ENCODE measurements around the gene OSGEP.

Gene OSGEP

GRCh38 chr14:20438664-20439063, 15.9 kb downstream of the OSGEP start:
- H3K36me3 ChIP-seq (ENCODE audit: control insufficient read depth in 1 of 2, insufficient read depth in 2 of 2, low read depth in 1 of 2, low read length in 2 of 2), result no peaks in the 10 kb centered on the region

GRCh38 chr14:20436363-20436755, 18.3 kb downstream of the OSGEP start:
- Histone ChIP-seq H3K36me3 (ENCODE audit: control insufficient read depth in 1 of 2, insufficient read depth in 2 of 2, low read depth in 1 of 2, low read length in 2 of 2) (no peaks in the 10 kb centered on the region), H3K4me3 (ENCODE audit: insufficient read depth in 1 of 2, low read depth in 1 of 2, low read length in 2 of 2) (no peak overlapping the region), H3K27ac (ENCODE audit: low read length, poor library complexity, severe bottlenecking) (no peak overlapping the region), H3K4me2 (ENCODE audit: low read length, poor library complexity, severe bottlenecking) (no peak overlapping the region), H3K9ac (ENCODE audit: low read length) (no peak overlapping the region), H2BK12ac (ENCODE audit: low read length in 2 of 2) (no peak overlapping the region), H2BK120ac (ENCODE audit: low read depth, low read length) (no peak overlapping the region), H3K18ac (ENCODE audit: low read depth in 1 of 2, low read length in 2 of 2) (no peak overlapping the region), H3K79me1 (replicated peaks; ENCODE audit: low read length, poor library complexity, severe bottlenecking) (no peaks in the 10 kb centered on the region), H2BK15ac (ENCODE audit: low read depth, poor library complexity, severe bottlenecking) (no peak overlapping the region), H2AK5ac (ENCODE audit: low read length, severe bottlenecking) (no peak overlapping the region), H4K91ac (ENCODE audit: low read length) (no peak overlapping the region), H3K27me3 (ENCODE audit: control insufficient read depth in 1 of 2, insufficient read depth in 1 of 2, low read length in 2 of 2) (peaks cover 0 to 17% of the 10 kb centered on the region in 2 experiments), H3K4me1 (ENCODE audit: control insufficient read depth, insufficient read depth, low read depth, low read length) (peaks cover 6% of the 10 kb centered on the region), H3K4ac (ENCODE audit: low read depth in 1 of 2, low read length in 2 of 2) (no peak overlapping the region), H3K9me3 (ENCODE audit: control insufficient read depth, low read length) (no peaks in the 10 kb centered on the region), H4K8ac (ENCODE audit: low read length) (no peak overlapping the region), H2AFZ (ENCODE audit: low read depth, low read length) (no peak overlapping the region), H3K23ac (ENCODE audit: low read length in 2 of 2) (no peak overlapping the region), H2BK5ac (ENCODE audit: low read depth, low read length, poor library complexity, severe bottlenecking) (no peak overlapping the region), H3K14ac (ENCODE audit: low read length in 2 of 2) (no peak overlapping the region)
- DNase-seq, result no peak
- 96% methylated on average over 2 of the region's 4 CpGs for WGBS

More at GRCh38 chr14:20438664-20439063, 15.9 kb downstream of the OSGEP start:
- H2BK15ac ChIP-seq (ENCODE audit: low read depth, poor library complexity, severe bottlenecking), result no peak overlapping the region
- no peak overlapping the region for H4K8ac ChIP-seq (ENCODE audit: low read length)
- H3K27me3 ChIP-seq (ENCODE audit: control insufficient read depth in 1 of 2, insufficient read depth in 1 of 2, low read length in 2 of 2), result peaks cover 0 to 17% of the 10 kb centered on the region in 2 experiments
- no peak overlapping the region for H3K23ac ChIP-seq (ENCODE audit: low read length in 2 of 2)
- H2AK5ac ChIP-seq (ENCODE audit: low read length, severe bottlenecking), result no peak overlapping the region
- H3K9ac ChIP-seq (ENCODE audit: low read length), result no peak overlapping the region
- H3K18ac ChIP-seq (ENCODE audit: low read depth in 1 of 2, low read length in 2 of 2), result no peak overlapping the region
- H3K27ac ChIP-seq (ENCODE audit: low read length, poor library complexity, severe bottlenecking), result no peak overlapping the region
- H2BK120ac ChIP-seq (ENCODE audit: low read depth, low read length), result no peak overlapping the region
- H3K9me3 ChIP-seq (ENCODE audit: control insufficient read depth, low read length), result no peaks in the 10 kb centered on the region
- H3K4me2 ChIP-seq (ENCODE audit: low read length, poor library complexity, severe bottlenecking), result no peak overlapping the region
- no peak overlapping the region for H3K4me3 ChIP-seq (ENCODE audit: insufficient read depth in 1 of 2, low read depth in 1 of 2, low read length in 2 of 2)
- DNase-seq, result no peak
- H3K4me1 ChIP-seq (ENCODE audit: control insufficient read depth, insufficient read depth, low read depth, low read length), result peaks cover 6% of the 10 kb centered on the region
- H2AFZ ChIP-seq (ENCODE audit: low read depth, low read length), result no peak overlapping the region
- no peak overlapping the region for H3K4ac ChIP-seq (ENCODE audit: low read depth in 1 of 2, low read length in 2 of 2)
- H2BK12ac ChIP-seq (ENCODE audit: low read length in 2 of 2), result no peak overlapping the region
- H2BK5ac ChIP-seq (ENCODE audit: low read depth, low read length, poor library complexity, severe bottlenecking), result no peak overlapping the region
- 88% methylated on average over 7 of the region's 7 CpGs for WGBS
- no peak overlapping the region for H4K91ac ChIP-seq (ENCODE audit: low read length)
- H3K79me1 ChIP-seq (replicated peaks; ENCODE audit: low read length, poor library complexity, severe bottlenecking), result no peaks in the 10 kb centered on the region
- H3K14ac ChIP-seq (ENCODE audit: low read length in 2 of 2), result no peak overlapping the region

GRCh38 chr14:20435582-20436362, 18.8 kb downstream of the OSGEP start, which contains the start of gene KLHL33:
TSS of gene KLHL33 (minus strand) at chr14:20436166. CDS start at chr14:20435811, 355 bp downstream.
- 80% methylated on average over 17 of the region's 17 CpGs for WGBS

GRCh38 chr14:20434701-20435581, 19.7 kb downstream of the OSGEP start:
- Histone ChIP-seq H2BK15ac (ENCODE audit: low read depth, poor library complexity, severe bottlenecking) (no peak overlapping the region), H3K14ac (ENCODE audit: low read length in 2 of 2) (no peak overlapping the region), H2BK5ac (ENCODE audit: low read depth, low read length, poor library complexity, severe bottlenecking) (no peak overlapping the region), H3K27ac (ENCODE audit: low read length, poor library complexity, severe bottlenecking) (no peak overlapping the region), H2AK5ac (ENCODE audit: low read length, severe bottlenecking) (no peak overlapping the region), H4K8ac (ENCODE audit: low read length) (no peak overlapping the region), H3K36me3 (ENCODE audit: control insufficient read depth in 1 of 2, insufficient read depth in 2 of 2, low read depth in 1 of 2, low read length in 2 of 2) (no peaks in the 10 kb centered on the region), H3K4me3 (ENCODE audit: insufficient read depth in 1 of 2, low read depth in 1 of 2, low read length in 2 of 2) (peak overlapping the region in 1 of 2 experiments; percentile 67), H3K4me2 (ENCODE audit: low read length, poor library complexity, severe bottlenecking) (no peak overlapping the region), H4K91ac (ENCODE audit: low read length) (no peak overlapping the region), H3K4ac (ENCODE audit: low read depth in 1 of 2, low read length in 2 of 2) (no peak overlapping the region), H3K23ac (ENCODE audit: low read length in 2 of 2) (no peak overlapping the region), H3K79me1 (replicated peaks; ENCODE audit: low read length, poor library complexity, severe bottlenecking) (no peaks in the 10 kb centered on the region), H2BK12ac (ENCODE audit: low read length in 2 of 2) (no peak overlapping the region), H3K9me3 (ENCODE audit: control insufficient read depth, low read length) (no peaks in the 10 kb centered on the region), H3K18ac (ENCODE audit: low read depth in 1 of 2, low read length in 2 of 2) (no peak overlapping the region), H3K4me1 (ENCODE audit: control insufficient read depth, insufficient read depth, low read depth, low read length) (peaks cover 6% of the 10 kb centered on the region), H2BK120ac (ENCODE audit: low read depth, low read length) (no peak overlapping the region), H3K27me3 (ENCODE audit: control insufficient read depth in 1 of 2, insufficient read depth in 1 of 2, low read length in 2 of 2) (peaks cover 0 to 17% of the 10 kb centered on the region in 2 experiments), H3K9ac (ENCODE audit: low read length) (peak overlapping the region; percentile 66), H2AFZ (ENCODE audit: low read depth, low read length) (peak overlapping the region; percentile 65)
- 46% methylated on average over 44 of the region's 44 CpGs for WGBS
- DNase-seq, result no peak

More at GRCh38 chr14:20435582-20436362, 18.8 kb downstream of the OSGEP start, which contains the start of gene KLHL33:
- no peak within 1 kb of the TSS for H3K18ac ChIP-seq (ENCODE audit: low read depth in 1 of 2, low read length in 2 of 2)
- peak within 1 kb of the TSS in 1 of 2 experiments; percentile 67 for H3K4me3 ChIP-seq (ENCODE audit: insufficient read depth in 1 of 2, low read depth in 1 of 2, low read length in 2 of 2)
- peaks cover 0 to 17% of the 10 kb centered on the region in 2 experiments for H3K27me3 ChIP-seq (ENCODE audit: control insufficient read depth in 1 of 2, insufficient read depth in 1 of 2, low read length in 2 of 2)
- H3K4me1 ChIP-seq (ENCODE audit: control insufficient read depth, insufficient read depth, low read depth, low read length), result peaks cover 6% of the 10 kb centered on the region
- H3K23ac ChIP-seq (ENCODE audit: low read length in 2 of 2), result no peak within 1 kb of the TSS
- H3K36me3 ChIP-seq (ENCODE audit: control insufficient read depth in 1 of 2, insufficient read depth in 2 of 2, low read depth in 1 of 2, low read length in 2 of 2), result no peaks in the 10 kb centered on the region
- H4K91ac ChIP-seq (ENCODE audit: low read length), result no peak within 1 kb of the TSS
- H3K79me1 ChIP-seq (replicated peaks; ENCODE audit: low read length, poor library complexity, severe bottlenecking), result no peaks in the 10 kb centered on the region
- H2AK5ac ChIP-seq (ENCODE audit: low read length, severe bottlenecking), result no peak within 1 kb of the TSS
- no peak for DNase-seq
- no peak within 1 kb of the TSS for H4K8ac ChIP-seq (ENCODE audit: low read length)
- H3K9ac ChIP-seq (ENCODE audit: low read length), result peak within 1 kb of the TSS; percentile 66
- no peak within 1 kb of the TSS for H2BK5ac ChIP-seq (ENCODE audit: low read depth, low read length, poor library complexity, severe bottlenecking)
- H3K4ac ChIP-seq (ENCODE audit: low read depth in 1 of 2, low read length in 2 of 2), result no peak within 1 kb of the TSS
- H2AFZ ChIP-seq (ENCODE audit: low read depth, low read length), result peak within 1 kb of the TSS; percentile 65
- no peak within 1 kb of the TSS for H2BK15ac ChIP-seq (ENCODE audit: low read depth, poor library complexity, severe bottlenecking)
- H2BK120ac ChIP-seq (ENCODE audit: low read depth, low read length), result no peak within 1 kb of the TSS
- H3K27ac ChIP-seq (ENCODE audit: low read length, poor library complexity, severe bottlenecking), result no peak within 1 kb of the TSS
- no peak within 1 kb of the TSS for H2BK12ac ChIP-seq (ENCODE audit: low read length in 2 of 2)
- H3K4me2 ChIP-seq (ENCODE audit: low read length, poor library complexity, severe bottlenecking), result no peak within 1 kb of the TSS
- H3K14ac ChIP-seq (ENCODE audit: low read length in 2 of 2), result no peak within 1 kb of the TSS
- H3K9me3 ChIP-seq (ENCODE audit: control insufficient read depth, low read length), result no peaks in the 10 kb centered on the region
